Endothelial cell of umbilical vein (primary cell): ENCODE data around the gene PTOV1. TPM values are rescaled to one million over a fixed set of nuclear protein-coding genes. Genes with fewer than 3 reads are reported as not detected.

Experiments used
- BruUV-seq: library from RNA; stranded (reverse); fragments of 400-500 nt; replicated peaks from 2 replicates; lab custom pipeline; 2021; lab: Mats Ljungman, UMichigan
- CTCF ChIA-PET: fragments of 300-600, 350-600 bp; sonication (Branson Sonifier 250); formaldehyde crosslinking; loops from one replicate; lab custom pipeline; 2021; ENCODE audit warnings: antibody characterized with exemption, inconsistent platforms; lab: Charles Lee
- POLR2A ChIA-PET: fragments of 300-600, 350-600 bp; sonication (Branson Sonifier 250); formaldehyde crosslinking; loops from one replicate; lab custom pipeline; 2021; ENCODE audit warnings: antibody characterized with exemption, inconsistent platforms; lab: Charles Lee
- DNase-seq: peaks from one replicate; pipeline ENCODE4 v3.0.0-alpha.2; 2011; ENCODE audit warnings: low read depth, low spot score
- FAIRE-seq: peaks from 2 replicates; lab custom pipeline; 2011; peaks lifted over from hg19 to GRCh38; lab: Jason Lieb, UNC
- H2AFZ ChIP-seq: 2 replicates; pipeline ENCODE4 v1.6.0; 2012; ENCODE audit warnings: low read depth, low read length, control low read depth, inconsistent platforms
- H3K27ac ChIP-seq: 2 replicates; pipeline ENCODE4 v1.5.1; 2011; ENCODE audit warnings: low read depth, mild to moderate bottlenecking, control low read depth, low read length, moderate library complexity; ENCODE audit not compliant: insufficient read depth
- H3K27me3 ChIP-seq, 2 experiments: 2 replicates each; pipeline versions ENCODE4 v1.6.0 to v1.6.1; 2011; ENCODE audit warnings: low read length in 2 of 2, mixed read lengths in 1 of 2; ENCODE audit not compliant: control insufficient read depth in 2 of 2, insufficient read depth in 2 of 2
- H3K36me3 ChIP-seq, 2 experiments: 2 replicates in 1 of 2; 3 replicates in 1 of 2; pipeline ENCODE4 v1.5.1; 2011; ENCODE audit warnings: low read length in 2 of 2, mild to moderate bottlenecking in 1 of 2, moderate library complexity in 1 of 2; ENCODE audit not compliant: control insufficient read depth in 2 of 2, insufficient read depth in 2 of 2; ENCODE audit errors: extremely low read depth in 1 of 2
- H3K4me1 ChIP-seq: 3 replicates; pipeline ENCODE4 v1.5.1; 2011; ENCODE audit warnings: mild to moderate bottlenecking, low read length; ENCODE audit not compliant: control insufficient read depth, insufficient read depth; ENCODE audit errors: extremely low read depth
- H3K4me2 ChIP-seq: 2 replicates; pipeline ENCODE4 v1.6.1; 2011; ENCODE audit warnings: low read length, control low read depth, mixed read lengths; ENCODE audit not compliant: insufficient read depth
- H3K4me3 ChIP-seq, 3 experiments: fragments of 200-600 bp in 1 of 3; sonication (generic), shearing (Covaris generic) in 1 of 3; replicated peaks in 1 of 3; 2 replicates each; pipeline ENCODE4 v1.5.1; 2011 to 2016; ENCODE audit warnings: control low read depth in 3 of 3, low read length in 3 of 3, mild to moderate bottlenecking in 2 of 3, inconsistent platforms in 1 of 3, low read depth in 1 of 3, moderate library complexity in 1 of 3; ENCODE audit not compliant: insufficient read depth in 1 of 3
- H3K79me2 ChIP-seq: 2 replicates; pipeline ENCODE4 v1.6.0; 2012; ENCODE audit warnings: low read length, inconsistent platforms; ENCODE audit not compliant: control insufficient read depth, insufficient read depth
- H3K9ac ChIP-seq: replicated peaks from 2 replicates; pipeline ENCODE3; 2011; ENCODE audit warnings: low read length, control low read depth; ENCODE audit not compliant: insufficient read depth; ENCODE audit errors: extremely low read depth
- H3K9me1 ChIP-seq: replicated peaks from 3 replicates; pipeline ENCODE4 v1.6.0; 2011; ENCODE audit warnings: mild to moderate bottlenecking, low read length; ENCODE audit not compliant: control insufficient read depth, insufficient read depth; ENCODE audit errors: extremely low read depth
- H3K9me3 ChIP-seq: replicated peaks from 2 replicates; pipeline ENCODE4 v1.5.1; 2012; ENCODE audit warnings: low read length, inconsistent platforms; ENCODE audit not compliant: control insufficient read depth, insufficient read depth
- H4K20me1 ChIP-seq: replicated peaks from 2 replicates; pipeline ENCODE3; 2011; ENCODE audit warnings: mild to moderate bottlenecking, low read length; ENCODE audit not compliant: control insufficient read depth, insufficient read depth; ENCODE audit errors: extremely low read depth
- CTCF ChIP-seq, 2 donors: IDR thresholded peaks; 1 replicate in 1 of 2; 2 replicates in 1 of 2; pipeline ENCODE4 v1.5.1; 2011; ENCODE audit warnings: low read length in 2 of 2, mild to moderate bottlenecking in 2 of 2, moderate library complexity in 2 of 2, control low read depth in 1 of 2, inconsistent platforms in 1 of 2, low read depth in 1 of 2; ENCODE audit not compliant: insufficient read depth in 1 of 2; ENCODE audit errors: extremely low read depth in 1 of 2
- EZH2 ChIP-seq: IDR thresholded peaks from 2 replicates; pipeline ENCODE4 v1.6.1; 2012; ENCODE audit warnings: borderline replicate concordance, low read depth, mild to moderate bottlenecking, moderate library complexity, low read length, inconsistent platforms; ENCODE audit not compliant: severe bottlenecking
- FOS ChIP-seq: IDR thresholded peaks from 2 replicates; pipeline ENCODE4 v1.6.1; 2011; ENCODE audit warnings: mild to moderate bottlenecking, low read length, moderate library complexity, borderline replicate concordance; ENCODE audit not compliant: insufficient read depth
- GATA2 ChIP-seq: IDR thresholded peaks from 2 replicates; pipeline ENCODE4 v1.7.0; 2011; ENCODE audit warnings: low read depth, mild to moderate bottlenecking, moderate library complexity, mixed read lengths, low read length; ENCODE audit not compliant: insufficient read length, insufficient read depth
- MAX ChIP-seq: IDR thresholded peaks from 2 replicates; pipeline ENCODE4 v1.6.1; 2011; ENCODE audit not compliant: insufficient read depth, insufficient read length
- POLR2A ChIP-seq: IDR thresholded peaks from 2 replicates; pipeline ENCODE4 v1.6.1; 2012; ENCODE audit warnings: low read depth, mild to moderate bottlenecking, control low read depth, low read length
- dilution Hi-C: fragments of 300-500 bp; cut with MboI; formaldehyde crosslinking; loops from one replicate; pipeline ENCODE4 v1.15.0; 2019; ENCODE audit warnings: low sequenced_read_pairs; ENCODE audit not compliant: extremely low pct_ligation_motif_present
- intact Hi-C: fragments of 100-400 bp; cut with micrococcal nuclease; formaldehyde crosslinking; loops from one replicate; pipeline ENCODE4 v1.10.0; 2022
- polyA plus RNA-seq, 4 experiments: library from polyadenylated mRNA; depleted of rRNA in 3 of 4; stranded (reverse) in 3 of 4; unstranded in 1 of 4; fragments of >200 nt; gene quantifications; 2 replicates each; pipeline versions ENCODE4 v1.2.1 to v1.2.3, GENCODE V29; 2011 to 2012; ENCODE audit warnings: missing spikeins in 1 of 4
- total RNA-seq: library from RNA; stranded (reverse); gene quantifications from 2 replicates; pipeline ENCODE4 v1.2.3, GENCODE V29; 2021

PTOV1 gene
- total and polyA plus RNA-seq, 2 donors (not counting 3 experiments of a cell fraction or from before 2014, with no cell fraction given): 116 to 184 TPM

- H4K20me1 ChIP-seq: no peaks in the 10 kb centered on the region
- no peak overlapping the region for H3K9ac ChIP-seq
- no peaks in the 10 kb centered on the region for H3K9me1 ChIP-seq
- FAIRE-seq (no peak), DNase-seq (no peak)
- H3K79me2 ChIP-seq: no peaks in the 10 kb centered on the region
- no peaks in the 10 kb centered on the region for H3K9me3 ChIP-seq
- peaks cover 7% of the 10 kb centered on the region for H3K4me1 ChIP-seq
- intact Hi-C loops: no loop called here
- TF ChIP-seq GATA2: no peak
- dilution Hi-C loops: no loop called here
- CTCF ChIA-PET: no interaction called here
- no peak overlapping the region for H2AFZ ChIP-seq
- H3K27me3 ChIP-seq: no peaks in the 10 kb centered on the region
- POLR2A ChIA-PET: no interaction called here
- H3K4me3 ChIP-seq: no peak overlapping the region
- H3K4me2 ChIP-seq: no peak overlapping the region
- no peak overlapping the region for H3K27ac ChIP-seq
- no TSS peak for BruUV-seq
- peaks cover 18 to 45% of the 10 kb centered on the region in 2 experiments for H3K36me3 ChIP-seq
These were observed 31.7 kb downstream of the PTOV1 start for GRCh38 chr19:49882643-49883042.

- Histone ChIP-seq H3K4me2 (no peak overlapping the region), H3K27ac (no peak overlapping the region), H2AFZ (no peak overlapping the region), H3K36me3 (peaks cover 18 to 45% of the 10 kb centered on the region in 2 experiments), H3K4me3 (no peak overlapping the region), H3K9me3 (no peaks in the 10 kb centered on the region), H3K79me2 (no peaks in the 10 kb centered on the region), H3K4me1 (peaks cover 7% of the 10 kb centered on the region), H4K20me1 (no peaks in the 10 kb centered on the region), H3K9ac (no peak overlapping the region), H3K27me3 (no peaks in the 10 kb centered on the region), H3K9me1 (no peaks in the 10 kb centered on the region)
- FAIRE-seq (no peak), DNase-seq (no peak)
- ChIA-PET CTCF (no interaction called here), POLR2A (no interaction called here)
- intact Hi-C loops: no loop called here
- dilution Hi-C loops: no loop called here
- no peak for TF ChIP-seq POLR2A
- no peak for TF ChIP-seq GATA2
- TF ChIP-seq MAX: no peak
- no peak for TF ChIP-seq CTCF (IDR thresholded peaks at IDR 0.05; ENCODE audit: extremely low read depth in 1 of 2, insufficient read depth in 1 of 2, low read depth in 1 of 2, low read length in 2 of 2)
- no peak for TF ChIP-seq FOS
- no peak for TF ChIP-seq EZH2
- BruUV-seq: no TSS peak
These were observed 32.1 kb downstream of the PTOV1 start for GRCh38 chr19:49883094-49883493.
